PC-9 (cell line): ENCODE data around the gene TLL2. TPM values are rescaled to one million over a fixed set of nuclear protein-coding genes. Genes with fewer than 3 reads are reported as not detected.

ENCODE experiments used
- BruUV-seq: library from RNA; stranded (reverse); fragments of 400-500 nt; replicated peaks from 2 replicates; lab custom pipeline; 2021; lab: Mats Ljungman, UMichigan
- CTCF ChIA-PET: fragments of 300-600 bp; sonication (Branson Sonifier 250); formaldehyde crosslinking; loops from one replicate; lab custom pipeline; 2022; ENCODE audit warnings: antibody characterized with exemption; lab: Charles Lee
- POLR2A ChIA-PET: fragments of 300-600 bp; sonication (Branson Sonifier 250); formaldehyde crosslinking; loops from one replicate; lab custom pipeline; 2022; ENCODE audit warnings: antibody characterized with exemption; ENCODE audit not compliant: unreplicated experiment; lab: Charles Lee
- DNase-seq, 2 experiments: peaks; one replicate each; pipeline versions ENCODE4 v3.0.0 to v3.0.0-alpha.2; 2015 to 2022; ENCODE audit warnings: mixed read lengths in 1 of 2
- H2AFZ ChIP-seq: fragments of 200-600 bp; sonication (generic); 2 replicates; pipeline ENCODE4 v1.8.1; 2017; ENCODE audit warnings: antibody characterized with exemption
- H3F3A ChIP-seq: fragments of 200-600 bp; sonication (generic); 2 replicates; pipeline ENCODE4 v1.8.1; 2017; ENCODE audit warnings: antibody characterized with exemption, mild to moderate bottlenecking, low read depth; ENCODE audit not compliant: insufficient read depth
- H3K27ac ChIP-seq: fragments of 200-600 bp; sonication (generic); 2 replicates; pipeline ENCODE4 v1.6.1; 2016; ENCODE audit warnings: mixed run types
- H3K27me3 ChIP-seq: fragments of 200-600 bp; sonication (generic); 2 replicates; pipeline ENCODE4 v1.6.1; 2016; ENCODE audit warnings: low read depth, mixed run types; ENCODE audit not compliant: insufficient read depth
- H3K36me3 ChIP-seq: fragments of 200-600 bp; sonication (generic); 2 replicates; pipeline ENCODE4 v1.6.1; 2016; ENCODE audit warnings: low read depth, mixed run types
- H3K4me1 ChIP-seq: fragments of 200-600 bp; sonication (generic); replicated peaks from 2 replicates; pipeline ENCODE4 v1.6.1; 2016; ENCODE audit warnings: mixed run types; ENCODE audit not compliant: insufficient read depth
- H3K4me2 ChIP-seq: fragments of 200-600 bp; sonication (generic); 2 replicates; pipeline ENCODE4 v1.6.1; 2017; ENCODE audit warnings: mixed run types
- H3K4me3 ChIP-seq: fragments of 200-600 bp; sonication (generic); 2 replicates; pipeline ENCODE4 v1.6.1; 2016; ENCODE audit warnings: mixed run types
- H3K79me2 ChIP-seq: fragments of 200-600 bp; sonication (generic); 2 replicates; pipeline ENCODE4 v1.6.1; 2017; ENCODE audit warnings: low read depth, mixed run types
- H3K9me2 ChIP-seq: fragments of 200-600 bp; sonication (generic); 2 replicates; pipeline ENCODE4 v1.8.1; 2017; ENCODE audit warnings: mild to moderate bottlenecking; ENCODE audit not compliant: insufficient read depth
- H3K9me3 ChIP-seq: fragments of 200-600 bp; sonication (generic); 2 replicates; pipeline ENCODE4 v1.8.1; 2016; ENCODE audit warnings: low read depth; ENCODE audit not compliant: insufficient read depth
- H4K20me1 ChIP-seq: fragments of 200-600 bp; sonication (generic); 2 replicates; pipeline ENCODE4 v1.8.1; 2017; ENCODE audit not compliant: insufficient read depth
- EZH2 ChIP-seq: fragments of 200-600 bp; sonication (generic); IDR thresholded peaks from 2 replicates; pipeline ENCODE4 v1.8.0; 2017; ENCODE audit warnings: antibody characterized with exemption, low read depth
- intact Hi-C: fragments of 100-400 bp; cut with micrococcal nuclease; formaldehyde crosslinking; loops from one replicate; pipeline ENCODE4 v1.10.0; 2022; ENCODE audit not compliant: unreplicated experiment
- total RNA-seq: library from RNA; stranded (reverse); gene quantifications from 2 replicates; pipeline ENCODE4 v1.2.3, GENCODE V29; 2021
- TF ChIP-seq, protein P1 (sequence below): fragments of 200-600 bp; sonication (generic); conservative IDR thresholded peaks from 2 replicates; pipeline ENCODE4 v1.6.1; 2017; ENCODE audit warnings: mixed run types, antibody characterized with exemption, mild to moderate bottlenecking, moderate library complexity

The TLL2 gene
- total RNA-seq, 1 experiment from 2014 or later = not detected

DNA sequence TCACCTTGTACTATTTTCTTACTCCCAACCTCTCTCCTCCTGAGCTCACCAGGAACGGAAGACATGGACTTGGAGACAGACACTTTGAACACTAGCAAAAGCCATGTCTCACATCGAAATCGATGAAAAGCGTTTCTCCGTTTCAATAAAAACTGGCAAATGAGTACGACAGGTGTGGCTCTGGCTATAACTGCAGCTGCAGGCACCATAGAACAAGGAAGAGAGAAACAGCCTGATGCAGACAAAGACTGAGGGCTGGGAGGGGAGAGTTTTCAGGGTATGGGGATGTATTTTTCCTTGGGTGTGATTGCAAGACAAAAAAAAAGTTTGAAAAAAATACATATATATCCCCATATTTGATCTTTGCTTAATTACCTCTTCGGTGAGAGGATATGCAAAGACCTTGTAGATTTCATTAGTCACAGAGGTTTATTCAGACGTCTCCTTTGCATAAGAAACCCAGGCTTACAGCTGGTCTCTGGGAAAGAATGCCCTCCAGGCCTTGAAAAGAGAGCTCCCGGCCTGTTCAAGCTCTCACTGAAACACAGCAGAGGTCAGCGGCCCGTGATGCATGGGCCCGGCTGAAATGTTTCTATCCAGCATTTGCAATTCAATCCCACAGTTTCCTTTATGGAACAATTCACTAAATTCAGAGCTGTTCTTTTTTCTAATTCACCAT is 63.1 kb downstream of the TLL2 start:
- Histone ChIP-seq H3K4me2 (no peak overlapping the region), H4K20me1 (no peaks in the 10 kb centered on the region), H3K36me3 (no peaks in the 10 kb centered on the region), H2AFZ (no peak overlapping the region), H3F3A (no peaks in the 10 kb centered on the region), H3K27me3 (no peaks in the 10 kb centered on the region), H3K4me3 (no peak overlapping the region), H3K27ac (no peak overlapping the region), H3K9me2 (no peaks in the 10 kb centered on the region), H3K4me1 (no peaks in the 10 kb centered on the region), H3K79me2 (no peaks in the 10 kb centered on the region), H3K9me3 (no peaks in the 10 kb centered on the region)
- no peak for TF ChIP-seq EZH2
- TF ChIP-seq, protein P1, sequence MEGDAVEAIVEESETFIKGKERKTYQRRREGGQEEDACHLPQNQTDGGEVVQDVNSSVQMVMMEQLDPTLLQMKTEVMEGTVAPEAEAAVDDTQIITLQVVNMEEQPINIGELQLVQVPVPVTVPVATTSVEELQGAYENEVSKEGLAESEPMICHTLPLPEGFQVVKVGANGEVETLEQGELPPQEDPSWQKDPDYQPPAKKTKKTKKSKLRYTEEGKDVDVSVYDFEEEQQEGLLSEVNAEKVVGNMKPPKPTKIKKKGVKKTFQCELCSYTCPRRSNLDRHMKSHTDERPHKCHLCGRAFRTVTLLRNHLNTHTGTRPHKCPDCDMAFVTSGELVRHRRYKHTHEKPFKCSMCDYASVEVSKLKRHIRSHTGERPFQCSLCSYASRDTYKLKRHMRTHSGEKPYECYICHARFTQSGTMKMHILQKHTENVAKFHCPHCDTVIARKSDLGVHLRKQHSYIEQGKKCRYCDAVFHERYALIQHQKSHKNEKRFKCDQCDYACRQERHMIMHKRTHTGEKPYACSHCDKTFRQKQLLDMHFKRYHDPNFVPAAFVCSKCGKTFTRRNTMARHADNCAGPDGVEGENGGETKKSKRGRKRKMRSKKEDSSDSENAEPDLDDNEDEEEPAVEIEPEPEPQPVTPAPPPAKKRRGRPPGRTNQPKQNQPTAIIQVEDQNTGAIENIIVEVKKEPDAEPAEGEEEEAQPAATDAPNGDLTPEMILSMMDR = no peak
- CTCF ChIA-PET = no interaction called here
- no TSS peak for BruUV-seq
- intact Hi-C loops = no loop called here
- POLR2A ChIA-PET = no interaction called here
- DNase-seq = no peak

DNA sequence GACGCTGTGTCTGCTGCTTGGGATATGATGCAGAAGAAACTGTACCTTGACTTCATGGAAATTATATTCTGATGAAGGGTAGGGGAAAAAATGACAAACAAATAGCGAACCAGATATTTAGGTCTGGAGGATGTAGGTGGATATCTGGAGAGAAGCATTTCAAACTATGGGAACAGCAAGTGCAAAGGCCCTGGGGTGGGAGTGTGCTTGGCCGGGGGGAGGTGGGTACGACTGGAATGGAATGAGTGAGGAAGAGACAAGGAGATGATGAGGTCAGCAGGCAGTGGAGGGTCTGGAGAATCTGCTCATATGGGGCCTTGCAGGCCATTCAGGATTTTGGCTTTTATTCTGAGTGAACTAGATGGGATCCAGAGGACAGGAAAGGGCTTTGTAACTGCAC is 65.2 kb downstream of the TLL2 start:
- no peak for DNase-seq
- Histone ChIP-seq H2AFZ (no peak overlapping the region), H3K4me3 (no peak overlapping the region), H3K4me2 (no peak overlapping the region), H3K36me3 (no peaks in the 10 kb centered on the region), H3K27me3 (no peaks in the 10 kb centered on the region), H4K20me1 (no peaks in the 10 kb centered on the region), H3K27ac (no peak overlapping the region), H3F3A (no peaks in the 10 kb centered on the region), H3K9me3 (no peaks in the 10 kb centered on the region), H3K79me2 (no peaks in the 10 kb centered on the region), H3K9me2 (no peaks in the 10 kb centered on the region), H3K4me1 (no peaks in the 10 kb centered on the region)
- POLR2A ChIA-PET = no interaction called here
- no peak for TF ChIP-seq EZH2
- TF ChIP-seq, protein P1 = no peak
- no TSS peak for BruUV-seq
- CTCF ChIA-PET = no interaction called here
- intact Hi-C loops = no loop called here

DNA sequence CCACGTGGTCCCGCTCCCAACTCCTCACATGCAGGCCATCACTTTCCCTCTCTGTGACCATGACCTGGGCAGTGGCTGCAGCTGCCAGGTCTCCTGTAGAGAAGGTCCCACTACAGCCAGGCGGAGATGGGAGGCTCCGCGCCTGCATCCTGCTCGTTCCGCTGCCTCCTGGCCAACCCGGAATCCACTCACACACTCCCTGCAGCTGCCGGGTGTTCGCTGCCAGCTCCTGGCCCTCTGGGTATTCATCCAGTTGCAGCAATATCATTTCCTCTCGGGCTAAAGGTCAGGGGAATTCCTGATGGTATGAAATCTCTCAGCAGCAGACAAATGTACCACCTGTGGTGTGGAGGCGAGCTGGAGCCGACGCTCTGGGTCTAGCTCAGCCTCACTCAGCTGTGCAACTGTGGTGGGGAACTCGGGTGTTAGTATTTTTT is 65.7 kb downstream of the TLL2 start:
- no peak overlapping the region for H3K27ac ChIP-seq
- no peaks in the 10 kb centered on the region for H3K36me3 ChIP-seq
- H2AFZ ChIP-seq = no peak overlapping the region
- CTCF ChIA-PET = interaction anchor here (0.6 kb wide), 1 partner anchor 30 kb away, joined by 3 read pairs; no protein-coding TSS in a partner anchor
- no peaks in the 10 kb centered on the region for H4K20me1 ChIP-seq
- no peaks in the 10 kb centered on the region for H3K27me3 ChIP-seq
- H3K4me1 ChIP-seq = no peaks in the 10 kb centered on the region
- POLR2A ChIA-PET = no interaction called here
- intact Hi-C loops = no loop called here
- H3K9me2 ChIP-seq = no peaks in the 10 kb centered on the region
- TF ChIP-seq, protein P1 = no peak
- TF ChIP-seq EZH2 = no peak
- BruUV-seq = no TSS peak
- H3K4me3 ChIP-seq = no peak overlapping the region
- H3F3A ChIP-seq = no peaks in the 10 kb centered on the region
- H3K9me3 ChIP-seq = no peaks in the 10 kb centered on the region
- no peaks in the 10 kb centered on the region for H3K79me2 ChIP-seq
- DNase-seq = no peak
- no peak overlapping the region for H3K4me2 ChIP-seq
